Sigmoid colon (tissue), 4 donors: ENCODE data around the gene MAD1L1.

Experiments
- POLR2A ChIP-seq, 2 donors: fragments of 450-650 bp; IDR thresholded peaks; one replicate each; pipeline ENCODE4 v1.6.1; 2016; ENCODE audit warnings: antibody characterized with exemption in 2 of 2, mild to moderate bottlenecking in 2 of 2, moderate library complexity in 2 of 2
- POLR2AphosphoS5 ChIP-seq, 4 donors: sonication (generic); formaldehyde crosslinking; IDR thresholded peaks; one replicate each; pipeline ENCODE4 v1.6.1; 2017; ENCODE audit warnings: antibody characterized with exemption in 4 of 4
- TF ChIP-seq, protein P1 (sequence below), 4 experiments: fragments of 450-650 bp in 3 of 4; fragments of 200-600 bp in 1 of 4; IDR thresholded peaks; one replicate each; pipeline ENCODE4 v1.5.1; 2016 to 2019; ENCODE audit warnings: antibody characterized with exemption in 4 of 4, mild to moderate bottlenecking in 3 of 4, moderate library complexity in 2 of 4

DNA sequence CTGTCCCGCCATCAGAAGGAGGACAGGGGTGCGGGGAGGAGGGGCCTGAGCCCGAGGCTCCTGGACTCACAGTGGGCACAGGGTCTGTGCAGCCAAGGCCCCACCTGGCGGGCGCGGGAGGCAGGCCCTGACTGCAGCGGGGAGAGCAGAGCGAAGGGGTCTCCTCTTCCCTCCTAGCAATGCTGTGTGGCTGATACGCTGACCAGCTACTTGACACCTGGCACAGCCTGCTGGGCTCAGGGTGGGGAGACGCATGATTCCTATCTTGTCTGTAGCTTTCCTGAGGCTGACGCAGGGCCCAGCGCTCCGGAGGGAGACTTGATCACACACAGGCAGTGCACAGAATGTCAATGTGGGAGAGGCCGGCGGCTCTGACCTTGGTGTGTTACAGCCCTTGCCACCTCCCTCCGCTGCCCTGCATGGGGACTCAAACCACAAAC lies 387.8 kb downstream of the MAD1L1 start:
- TF ChIP-seq, protein P1, sequence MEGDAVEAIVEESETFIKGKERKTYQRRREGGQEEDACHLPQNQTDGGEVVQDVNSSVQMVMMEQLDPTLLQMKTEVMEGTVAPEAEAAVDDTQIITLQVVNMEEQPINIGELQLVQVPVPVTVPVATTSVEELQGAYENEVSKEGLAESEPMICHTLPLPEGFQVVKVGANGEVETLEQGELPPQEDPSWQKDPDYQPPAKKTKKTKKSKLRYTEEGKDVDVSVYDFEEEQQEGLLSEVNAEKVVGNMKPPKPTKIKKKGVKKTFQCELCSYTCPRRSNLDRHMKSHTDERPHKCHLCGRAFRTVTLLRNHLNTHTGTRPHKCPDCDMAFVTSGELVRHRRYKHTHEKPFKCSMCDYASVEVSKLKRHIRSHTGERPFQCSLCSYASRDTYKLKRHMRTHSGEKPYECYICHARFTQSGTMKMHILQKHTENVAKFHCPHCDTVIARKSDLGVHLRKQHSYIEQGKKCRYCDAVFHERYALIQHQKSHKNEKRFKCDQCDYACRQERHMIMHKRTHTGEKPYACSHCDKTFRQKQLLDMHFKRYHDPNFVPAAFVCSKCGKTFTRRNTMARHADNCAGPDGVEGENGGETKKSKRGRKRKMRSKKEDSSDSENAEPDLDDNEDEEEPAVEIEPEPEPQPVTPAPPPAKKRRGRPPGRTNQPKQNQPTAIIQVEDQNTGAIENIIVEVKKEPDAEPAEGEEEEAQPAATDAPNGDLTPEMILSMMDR (IDR thresholded peaks at IDR 0.05): no peak
- TF ChIP-seq POLR2A (IDR thresholded peaks at IDR 0.05): no peak
- no peak for TF ChIP-seq POLR2AphosphoS5 (IDR thresholded peaks at IDR 0.05)
